HG03439 (cell line): Measurements from ENCODE around the gene GNG7.
"Not testable (repeated sequence)": the region's sequence is repeated elsewhere in the genome, so short reads cannot be mapped to it uniquely, and the experiment has no call there.

Source experiments
- ATAC-seq: cut with Tn5 transposase; IDR thresholded peaks from one replicate; pipeline ENCODE4 v1.9.1; 2021; ENCODE audit warnings: mild to moderate bottlenecking, moderate library complexity; ENCODE audit not compliant: unreplicated experiment

GNG7 gene

DNA sequence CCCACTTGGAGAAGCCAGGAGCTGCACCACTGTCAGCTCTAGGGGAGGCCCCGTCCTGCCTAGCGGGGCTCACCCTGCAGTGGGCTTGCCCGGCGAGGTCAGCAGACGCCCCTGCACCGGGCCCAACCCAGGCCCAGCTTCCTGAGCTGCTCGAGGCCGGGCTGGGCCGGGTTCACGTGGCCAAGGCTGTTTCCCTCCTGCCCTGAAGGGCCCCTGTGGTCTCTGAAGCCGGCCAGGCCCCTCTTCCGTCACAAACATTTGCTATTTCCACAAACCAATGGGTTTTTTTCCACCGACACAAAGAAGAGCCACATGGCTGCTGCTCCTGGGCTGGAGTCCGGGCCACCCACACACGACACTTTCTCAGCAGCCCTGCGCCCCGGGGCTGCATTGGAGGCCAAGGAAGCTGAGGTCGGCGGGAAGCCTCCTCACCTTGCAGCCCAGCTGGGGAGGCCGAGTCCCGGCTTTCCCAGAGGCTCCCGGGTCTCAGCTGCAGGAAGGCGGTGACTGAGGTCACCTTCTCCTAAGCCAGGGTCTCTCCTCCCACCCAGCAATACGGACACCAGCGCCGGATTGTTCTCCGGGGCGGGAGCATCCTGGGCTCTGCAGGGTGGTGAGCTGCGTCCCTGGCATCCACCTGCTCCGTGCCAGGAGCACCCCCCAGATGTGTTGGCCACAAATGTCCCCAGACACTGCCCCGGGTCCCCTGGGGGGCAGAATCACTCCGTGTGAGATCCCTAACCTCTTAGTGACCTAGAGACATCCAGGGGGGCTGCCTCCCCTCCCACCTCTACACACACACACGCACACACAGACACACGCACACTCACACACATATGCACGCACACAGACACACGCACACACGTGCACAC, 146.0 kb downstream of the GNG7 start:
- ATAC-seq, result no peak

- ATAC-seq, result no peak
These were observed 146.9 kb downstream of the GNG7 start for GRCh38 chr19:2555422-2556220.

DNA sequence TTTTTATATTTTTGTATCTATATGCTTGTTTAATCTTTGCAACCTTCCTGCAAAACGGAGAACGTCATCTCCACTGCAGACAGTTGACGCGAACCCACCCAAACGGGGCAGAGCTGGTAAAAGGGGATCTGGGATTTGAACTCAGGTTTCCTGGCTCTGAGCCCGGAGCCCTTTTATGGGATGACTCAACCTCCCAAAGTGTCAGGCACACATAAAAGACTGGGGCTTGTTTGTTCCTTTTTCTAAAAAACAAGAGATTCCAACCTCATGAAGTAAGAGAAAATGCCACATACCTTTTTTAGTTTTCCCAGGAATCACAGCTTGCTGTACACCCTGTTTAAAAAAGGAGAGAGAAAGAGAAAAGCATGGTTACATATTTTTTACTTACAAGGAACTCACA, 147.6 kb downstream of the GNG7 start:
- ATAC-seq, result no peak

DNA sequence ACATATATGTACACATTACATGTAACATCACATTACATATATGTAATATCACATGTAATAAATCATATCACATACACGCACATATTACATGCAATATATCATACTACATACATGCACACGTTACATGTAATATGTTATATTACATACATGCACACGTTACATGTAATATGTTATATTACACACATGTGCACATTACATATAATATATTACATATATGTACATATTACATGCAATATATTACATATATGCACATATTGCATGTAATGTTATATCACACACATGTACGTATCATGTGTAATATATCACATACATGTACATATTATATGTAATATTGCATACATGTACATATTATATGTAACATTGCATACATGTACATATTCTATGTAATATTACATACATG, 149.0 kb downstream of the GNG7 start:
- no peak for ATAC-seq

- ATAC-seq, result peak; percentile 45
These were observed 149.6 kb downstream of the GNG7 start for GRCh38 chr19:2552859-2553258.

- no peak for ATAC-seq
These were observed 150.7 kb downstream of the GNG7 start for GRCh38 chr19:2551864-2552185.

- no peak for ATAC-seq
These were observed 151.2 kb downstream of the GNG7 start for GRCh38 chr19:2551172-2551863.

- ATAC-seq, result no peak
These were observed 151.9 kb downstream of the GNG7 start for GRCh38 chr19:2550431-2551171.

GRCh38 chr19:2549701-2550191, 152.7 kb downstream of the GNG7 start:
- ATAC-seq, result no peak

DNA sequence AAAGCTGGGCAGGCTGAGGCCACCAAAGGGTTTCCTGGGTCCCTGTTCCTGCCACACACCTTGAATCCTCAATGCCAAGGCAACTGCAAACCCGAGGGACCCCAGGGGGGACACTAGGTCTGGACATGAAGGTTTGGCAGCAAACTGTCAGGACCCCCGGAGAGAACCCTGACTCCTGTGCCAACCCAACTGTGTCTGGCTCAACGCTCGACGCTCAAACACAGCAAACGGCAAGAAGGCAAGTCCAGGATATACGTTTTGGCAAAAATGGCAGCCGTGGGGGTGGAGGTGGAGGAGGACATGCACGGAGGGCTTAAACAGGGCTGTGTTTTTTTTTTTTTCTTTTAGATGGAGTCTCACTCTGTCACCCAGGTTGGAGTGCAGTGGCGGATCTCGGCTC, 153.5 kb downstream of the GNG7 start:
- ATAC-seq, result no peak

- no peak for ATAC-seq
These were observed 154.8 kb downstream of the GNG7 start for GRCh38 chr19:2547721-2548120.

DNA sequence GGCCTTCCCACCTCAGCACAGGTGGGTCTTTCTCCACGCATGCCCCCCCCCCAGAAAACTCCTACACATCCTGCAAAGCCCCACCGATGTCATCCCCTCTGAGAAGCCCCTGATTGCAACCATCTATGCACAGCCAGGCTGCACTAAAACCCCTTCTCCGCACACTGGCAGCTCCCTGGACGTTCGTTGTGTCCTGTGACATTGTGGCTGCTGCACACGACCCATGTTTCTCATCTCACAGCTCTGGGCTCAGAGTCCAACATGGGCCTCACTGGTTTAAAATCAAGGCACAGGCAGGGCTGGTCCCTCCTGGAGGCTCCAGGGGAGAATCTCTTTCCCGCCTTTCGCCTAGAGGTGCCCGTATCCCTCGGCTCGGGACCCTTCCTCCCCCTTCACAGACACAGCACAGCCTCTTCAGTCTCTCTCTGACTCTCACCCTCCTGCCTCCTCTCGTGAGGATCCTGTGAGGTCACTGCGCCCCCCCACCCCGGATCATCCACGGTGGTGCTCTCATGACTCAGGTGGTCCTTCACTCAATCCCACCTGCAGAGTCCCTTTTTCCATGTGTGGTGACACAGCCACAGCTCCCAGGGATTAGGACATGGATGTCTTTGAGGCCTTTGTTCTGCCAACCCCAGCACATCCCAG, 155.3 kb downstream of the GNG7 start:
- no peak for ATAC-seq

GRCh38 chr19:2546128-2547032, 156.1 kb downstream of the GNG7 start:
- no peak for ATAC-seq

DNA sequence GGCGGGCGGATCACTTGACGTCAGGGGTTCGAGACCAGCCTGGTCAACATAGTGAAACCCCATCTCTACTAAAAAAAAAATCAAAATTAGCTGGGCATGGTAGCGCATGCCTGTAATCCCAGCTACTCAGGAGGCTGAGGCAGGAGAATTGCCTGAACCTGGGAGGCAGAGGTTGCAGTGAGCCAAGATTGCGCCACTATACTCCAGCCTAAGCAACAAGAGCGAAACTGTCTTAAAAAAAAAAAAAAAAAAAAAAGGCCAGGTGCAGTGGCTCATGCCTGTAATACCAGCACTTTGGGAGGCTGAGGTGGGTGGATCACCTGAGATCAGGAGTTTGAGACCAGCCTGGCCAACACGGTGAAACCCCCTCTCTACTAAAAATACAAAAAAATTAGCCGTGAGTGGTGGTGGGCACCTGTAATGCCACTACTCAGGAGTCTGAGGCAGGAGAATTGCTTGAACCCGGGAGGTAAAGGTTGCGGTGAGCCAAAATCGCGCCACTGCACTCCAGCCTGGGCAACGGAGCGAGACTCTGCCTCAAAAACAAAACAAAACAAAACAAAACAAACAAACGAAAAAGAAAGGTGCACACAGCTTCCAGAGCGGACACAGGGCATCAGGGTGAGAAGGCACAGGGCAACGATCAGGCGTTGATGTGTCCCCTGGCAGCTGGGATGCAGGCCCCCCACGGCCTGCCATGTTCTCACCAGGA, 156.9 kb downstream of the GNG7 start:
- ATAC-seq, result not testable (repeated sequence)

DNA sequence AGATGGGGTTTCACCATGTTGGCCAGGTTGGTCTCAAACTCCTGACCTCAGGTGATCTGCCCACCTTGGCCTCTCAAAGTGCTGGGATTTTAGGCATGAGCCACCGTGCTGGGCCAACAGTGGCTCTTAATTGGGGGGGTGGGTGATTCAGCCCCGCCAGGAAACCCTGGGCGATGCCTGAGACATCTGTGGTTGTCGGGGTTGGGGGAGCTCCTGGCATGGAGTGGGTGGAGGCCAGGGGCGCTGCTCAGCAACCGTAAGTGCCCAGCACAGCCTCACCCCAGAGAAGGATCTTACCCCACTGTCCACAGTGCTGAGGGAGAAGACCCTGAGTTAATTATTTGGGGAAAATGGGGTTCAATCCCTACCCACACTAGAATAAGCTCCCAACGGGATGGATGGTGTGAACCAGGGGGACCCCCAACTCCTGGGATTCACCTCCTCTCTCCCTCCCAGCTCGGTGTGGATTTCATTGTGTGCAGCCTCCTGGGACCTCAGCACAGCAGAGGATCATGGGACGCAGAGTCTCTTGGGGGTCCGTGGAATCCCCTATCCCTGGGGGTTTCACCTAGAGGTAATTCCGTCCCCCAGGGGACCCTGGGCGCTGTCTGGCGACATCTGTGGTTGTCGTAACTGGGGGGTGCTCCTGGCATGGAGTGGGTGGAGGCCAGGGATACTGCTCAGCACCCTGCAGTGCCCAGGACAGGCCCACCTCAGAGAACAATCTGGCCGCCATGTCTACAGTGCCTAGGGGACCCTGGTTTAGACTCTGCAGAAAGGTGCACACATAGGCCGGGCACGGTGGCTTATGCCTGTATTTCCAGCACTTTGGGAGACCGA, 157.7 kb downstream of the GNG7 start:
- ATAC-seq, result no peak

DNA sequence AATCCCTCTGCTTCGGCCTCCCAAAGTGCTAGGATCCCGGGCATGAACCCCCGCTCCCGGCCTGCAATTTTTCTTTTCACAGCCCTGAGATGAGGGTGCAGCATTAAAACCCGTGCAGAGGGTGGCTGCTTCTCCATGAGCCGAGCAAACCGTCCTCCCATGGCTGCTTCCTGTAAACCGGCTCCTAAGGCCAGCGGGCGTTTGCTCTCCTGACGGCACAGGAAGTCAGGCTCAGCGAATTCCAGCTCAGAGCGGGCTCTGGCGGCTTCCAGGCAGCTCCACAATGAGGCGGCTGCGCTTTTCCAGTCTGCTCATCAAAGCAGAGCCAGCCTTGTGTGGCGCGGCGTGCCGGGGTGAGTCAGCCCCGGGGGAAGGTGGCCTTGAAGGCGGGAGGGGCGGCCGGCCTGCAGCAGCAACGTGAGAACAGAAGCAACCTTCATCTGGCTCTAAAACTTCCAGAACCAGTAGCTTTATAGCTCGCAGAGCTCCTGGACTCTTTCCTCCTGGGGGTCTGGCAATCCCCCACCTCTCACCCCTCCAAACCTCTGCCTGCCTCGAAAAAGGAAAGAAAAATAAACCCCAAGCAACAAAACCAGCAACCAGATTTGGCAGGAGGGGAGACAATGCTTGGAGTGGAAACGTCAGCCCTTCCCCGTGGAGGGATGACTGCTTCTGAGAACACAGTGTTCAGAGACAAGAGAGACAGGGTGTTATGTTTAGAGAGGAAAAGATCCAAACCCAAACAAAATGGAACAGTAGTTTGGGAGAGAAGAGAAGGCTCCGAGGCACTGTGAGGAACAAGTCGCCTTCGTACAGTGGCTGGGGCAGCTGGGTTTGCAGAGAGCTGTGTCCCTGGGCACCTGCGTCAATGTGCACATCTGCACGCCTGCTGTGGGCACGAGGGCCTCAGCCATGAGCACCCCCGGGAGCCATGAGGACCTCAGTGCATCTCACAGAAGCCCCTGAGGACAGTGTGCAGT, 158.7 kb downstream of the GNG7 start:
- no peak for ATAC-seq

DNA sequence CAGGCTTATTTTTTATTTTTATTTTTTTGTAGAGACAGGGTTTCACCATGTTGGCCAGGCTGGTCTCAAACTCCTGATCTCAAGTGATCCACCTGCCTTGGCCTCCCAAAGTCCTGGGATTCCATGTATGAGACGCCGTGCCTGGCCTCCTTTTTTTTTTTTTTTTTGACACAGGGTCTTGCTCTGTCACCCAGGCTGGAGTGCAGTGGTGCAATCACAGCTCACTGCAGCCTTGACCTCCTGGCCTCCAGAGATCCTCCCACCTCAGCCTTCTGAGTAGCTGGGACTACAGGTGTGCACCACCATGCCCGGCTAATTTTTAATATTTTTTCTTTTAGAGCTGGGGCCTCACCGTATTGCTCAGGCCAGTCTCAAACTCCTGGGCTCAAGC, 159.4 kb downstream of the GNG7 start:
- ATAC-seq, result not testable (repeated sequence)
